NCI-H1417 treated with DMSO at 0.1 percent for 48 hours (cell line): ENCODE results near the gene TRPV5.

ENCODE experiments used
- DNase-seq: peaks from one replicate; lab custom pipeline; 2025; lab: John Stamatoyannopoulos, UW

The TRPV5 gene

GRCh38 chr7:142885311-142886230, 48.0 kb downstream of the TRPV5 start, which contains the start of gene TRPV6:
Gene TRPV6, minus strand, starts transcription at chr7:142885745.
- DNase-seq: no peak

GRCh38 chr7:142884286-142884640, 49.3 kb downstream of the TRPV5 start:
- no peak for DNase-seq

- DNase-seq: no peak
Observed at GRCh38 chr7:142883571-142884285, 49.8 kb downstream of the TRPV5 start.

- DNase-seq: no peak
Observed at GRCh38 chr7:142883145-142883544, 50.4 kb downstream of the TRPV5 start.

GRCh38 chr7:142882338-142882678, 51.2 kb downstream of the TRPV5 start:
- DNase-seq: no peak

GRCh38 chr7:142881586-142882337, 51.8 kb downstream of the TRPV5 start:
- DNase-seq: no peak

GRCh38 chr7:142880876-142881505, 52.6 kb downstream of the TRPV5 start:
- DNase-seq: no peak

- no peak for DNase-seq
Observed at GRCh38 chr7:142879060-142879459, 54.5 kb downstream of the TRPV5 start.

- DNase-seq: no peak
Observed at GRCh38 chr7:142878315-142878714, 55.2 kb downstream of the TRPV5 start.

- no peak for DNase-seq
Observed at GRCh38 chr7:142876991-142877910, 56.3 kb downstream of the TRPV5 start.

- DNase-seq: no peak
Observed at GRCh38 chr7:142876236-142876960, 57.1 kb downstream of the TRPV5 start.

- DNase-seq: no peak
Observed at GRCh38 chr7:142875456-142875855, 58.1 kb downstream of the TRPV5 start.

GRCh38 chr7:142874837-142875236, 58.7 kb downstream of the TRPV5 start:
- DNase-seq: no peak

- DNase-seq: no peak
Observed at GRCh38 chr7:142874409-142874808, 59.1 kb downstream of the TRPV5 start.

GRCh38 chr7:142873871-142874270, 59.7 kb downstream of the TRPV5 start:
- no peak for DNase-seq

GRCh38 chr7:142873281-142873784, 60.2 kb downstream of the TRPV5 start:
- no peak for DNase-seq

GRCh38 chr7:142872106-142872675, 61.4 kb downstream of the TRPV5 start:
- no peak for DNase-seq

- no peak for DNase-seq
Observed at GRCh38 chr7:142871260-142872105, 62.1 kb downstream of the TRPV5 start.
